Measurements from ENCODE around the gene RAB11FIP4.

Gene RAB11FIP4

GRCh38 chr17:31412511-31412910 is 21.0 kb downstream of the RAB11FIP4 start:
- no peak for DNase-seq

GRCh38 chr17:31413081-31413799 is 21.8 kb downstream of the RAB11FIP4 start:
- DNase-seq: no peak

- no peak for DNase-seq
Measured at GRCh38 chr17:31413874-31414549, 22.5 kb downstream of the RAB11FIP4 start.

- no peak for DNase-seq
Measured at GRCh38 chr17:31414550-31414918, 23.1 kb downstream of the RAB11FIP4 start.

DNA sequence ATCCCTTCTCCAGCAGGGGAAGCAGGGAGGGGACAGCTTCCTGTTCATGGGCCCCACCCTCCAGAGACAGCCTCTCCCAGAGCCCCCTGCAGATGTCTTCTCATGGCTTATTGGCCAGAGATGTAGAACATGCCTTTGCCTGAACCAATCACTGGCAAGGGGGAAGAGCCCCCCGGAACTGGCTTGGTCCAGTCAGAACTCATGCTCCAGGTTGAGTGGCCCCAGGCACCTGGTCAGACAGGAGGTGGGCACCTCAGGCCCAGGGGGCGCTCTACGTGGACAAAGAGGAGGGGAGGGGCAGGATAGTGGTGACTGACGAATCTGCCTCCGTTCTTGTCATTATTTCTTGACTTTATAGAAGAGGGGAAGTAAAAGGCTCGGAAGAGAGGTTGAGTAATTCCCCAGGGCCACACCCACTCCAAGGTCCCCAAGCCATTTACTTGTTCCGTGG is 23.6 kb downstream of the RAB11FIP4 start:
- DNase-seq: no peak

DNA sequence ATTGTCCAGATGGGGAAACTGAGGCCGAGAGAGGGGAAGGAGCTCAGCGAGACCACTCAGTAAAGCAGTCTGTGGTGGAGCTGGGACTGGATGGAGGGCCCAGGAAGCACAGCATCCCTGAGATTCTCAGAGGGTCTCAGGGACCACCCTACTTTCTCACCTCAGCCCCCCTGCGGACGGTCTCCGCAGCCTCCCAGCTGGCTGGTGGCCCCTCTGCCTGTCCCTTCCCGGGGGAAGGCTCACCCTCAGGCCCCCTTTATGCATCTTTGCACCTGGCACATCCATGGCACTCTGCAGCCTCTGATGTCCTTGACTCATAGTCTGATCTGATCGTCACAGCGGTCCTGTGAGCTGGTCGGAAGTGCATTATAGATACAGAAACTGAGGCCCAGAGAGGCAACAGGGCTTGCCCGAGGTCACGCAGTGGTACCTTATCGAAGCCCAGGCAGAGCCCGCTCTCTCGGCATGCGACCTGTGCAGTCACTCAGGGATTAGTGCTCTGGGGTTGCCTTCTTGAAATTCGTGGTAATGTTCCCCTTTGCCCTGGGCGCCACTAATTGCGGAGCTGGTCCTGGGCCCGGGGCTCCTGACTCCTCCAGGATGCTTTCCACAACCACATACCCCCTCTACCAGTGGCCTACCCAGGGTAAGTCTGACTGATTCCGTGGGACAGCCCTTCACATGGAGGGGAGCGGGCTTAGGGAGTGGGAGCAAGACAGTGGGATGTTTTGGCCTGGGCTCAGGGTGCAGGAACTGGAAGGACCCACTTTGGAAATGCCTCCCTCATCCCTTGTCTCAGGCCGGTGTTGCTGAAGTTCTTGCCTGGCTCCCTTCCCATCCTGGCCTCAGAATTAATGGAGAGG is 24.4 kb downstream of the RAB11FIP4 start:
- DNase-seq: no peak

GRCh38 chr17:31416503-31416923 is 25.0 kb downstream of the RAB11FIP4 start:
- DNase-seq: no peak

DNA sequence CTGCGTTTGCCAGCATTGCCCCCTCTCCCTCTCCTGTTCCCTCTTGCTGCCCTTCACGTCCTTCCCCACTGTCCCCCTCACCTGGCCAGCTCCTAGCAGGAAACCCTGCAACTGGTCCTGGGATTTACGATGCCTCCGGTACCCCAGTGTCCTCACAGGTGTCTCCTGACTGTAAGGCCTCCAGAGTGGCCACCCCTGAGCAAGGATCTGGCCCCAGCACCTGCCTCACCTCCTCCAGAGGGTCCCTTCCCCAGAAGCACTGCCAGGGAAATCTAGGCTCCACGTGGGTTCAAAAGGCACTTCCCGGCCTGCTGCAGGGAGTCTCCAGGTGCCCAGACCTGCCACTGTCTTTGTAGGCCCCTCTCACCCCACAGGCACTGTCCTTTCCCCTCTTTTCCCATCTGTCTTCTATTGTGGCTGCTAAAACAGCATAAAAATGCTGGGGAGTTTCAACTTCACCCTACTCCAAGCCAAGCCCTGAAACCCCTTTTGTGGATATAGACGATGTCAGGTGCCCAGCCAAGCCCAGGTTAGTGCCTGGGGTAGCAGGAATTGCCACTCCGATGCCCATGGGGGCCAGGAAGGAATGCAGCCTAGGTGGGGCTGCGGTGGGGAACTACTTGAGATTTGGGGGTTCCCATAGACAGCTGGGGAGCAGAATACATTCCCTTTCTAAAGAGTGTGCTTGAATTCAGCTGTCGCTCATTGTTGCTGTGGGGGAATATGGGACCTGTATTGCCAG is 25.7 kb downstream of the RAB11FIP4 start:
- DNase-seq: no peak

DNA sequence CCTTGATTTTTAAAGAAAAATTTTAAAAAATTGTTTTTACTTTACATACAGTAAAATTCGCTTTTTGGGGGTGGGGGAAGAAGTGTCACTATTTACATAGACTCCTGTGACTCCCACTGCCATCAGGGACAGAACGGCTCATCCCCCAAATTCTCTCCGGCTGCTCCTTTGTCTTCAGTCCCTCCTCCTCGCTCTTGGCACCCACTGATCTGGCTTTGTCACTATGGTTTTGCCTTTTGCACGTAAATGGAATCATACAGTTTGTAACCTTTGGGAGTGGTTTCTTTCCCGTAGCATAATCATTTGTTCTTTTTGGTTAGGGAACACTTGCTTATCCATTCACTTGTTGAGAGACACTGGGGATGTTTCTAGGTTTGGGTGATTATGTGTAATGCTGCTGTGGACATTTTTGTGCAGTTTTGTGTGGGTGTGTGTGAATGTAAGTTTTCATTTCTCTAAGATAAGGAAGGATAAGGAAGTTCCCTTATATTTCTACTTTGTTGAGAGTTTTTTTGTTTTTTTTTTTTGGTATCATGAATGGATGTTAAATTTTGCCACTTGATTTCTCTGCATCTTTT is 27.4 kb downstream of the RAB11FIP4 start:
- no peak for DNase-seq

DNA sequence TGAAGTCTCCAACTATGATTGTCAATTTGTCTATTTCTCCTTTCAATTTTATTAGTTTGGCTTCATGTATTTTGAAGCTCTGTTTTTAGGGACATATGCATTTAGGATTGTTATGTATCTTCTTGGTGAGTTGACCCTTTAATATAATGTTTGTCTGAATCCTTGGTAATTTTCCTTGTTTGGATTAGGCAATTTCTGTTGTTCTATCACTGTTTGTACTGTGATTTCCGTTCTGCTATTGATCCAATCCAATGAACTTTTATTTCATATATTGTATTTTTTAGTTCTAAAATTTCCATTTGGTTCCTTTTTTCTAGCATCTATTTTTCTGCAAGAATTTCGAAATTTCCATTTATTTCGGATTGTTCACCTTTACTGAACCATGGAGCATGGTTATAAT is 31.0 kb downstream of the RAB11FIP4 start:
- no peak for DNase-seq

GRCh38 chr17:31424944-31425281 is 33.4 kb downstream of the RAB11FIP4 start:
- DNase-seq: no peak

DNA sequence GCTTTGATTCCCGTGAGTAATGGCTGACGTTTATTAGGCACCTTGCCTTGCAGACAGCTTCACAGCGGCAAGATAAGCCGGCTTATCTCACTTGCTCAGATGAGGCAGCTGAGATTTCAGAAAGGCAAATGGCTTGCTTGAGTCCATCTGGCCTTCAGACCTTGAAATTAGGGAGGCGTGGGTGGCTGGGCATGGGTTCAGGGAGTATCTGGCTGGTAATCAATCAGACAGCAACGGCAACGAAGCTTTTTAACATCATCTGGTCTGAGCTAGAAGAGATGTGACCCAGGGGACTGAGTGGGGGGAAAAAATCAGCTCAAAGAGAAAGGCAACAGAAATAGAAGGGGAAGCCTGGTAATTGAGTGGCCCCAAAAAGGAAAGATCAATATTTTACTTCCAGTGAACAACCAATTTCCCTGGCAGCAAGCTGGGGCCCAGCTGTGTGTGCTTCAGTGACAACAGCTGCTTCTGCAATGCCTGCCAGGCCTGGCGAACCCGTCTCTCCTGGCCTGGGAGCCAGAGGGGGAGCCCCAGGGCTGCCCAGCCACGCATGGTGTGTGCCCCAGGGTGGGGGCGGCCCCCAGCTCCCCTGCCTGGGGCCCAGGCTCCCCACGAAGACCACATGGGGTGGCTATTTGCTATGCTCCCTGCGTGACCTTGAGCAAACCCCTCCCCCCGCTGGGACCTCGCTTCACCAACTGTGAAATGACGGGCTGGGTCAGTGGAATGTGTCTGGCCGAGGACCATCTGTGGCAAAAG is 34.0 kb downstream of the RAB11FIP4 start:
- DNase-seq: no peak

GRCh38 chr17:31427684-31428083 is 36.2 kb downstream of the RAB11FIP4 start:
- no peak for DNase-seq

GRCh38 chr17:31428111-31428510 is 36.6 kb downstream of the RAB11FIP4 start:
- no peak for DNase-seq

DNA sequence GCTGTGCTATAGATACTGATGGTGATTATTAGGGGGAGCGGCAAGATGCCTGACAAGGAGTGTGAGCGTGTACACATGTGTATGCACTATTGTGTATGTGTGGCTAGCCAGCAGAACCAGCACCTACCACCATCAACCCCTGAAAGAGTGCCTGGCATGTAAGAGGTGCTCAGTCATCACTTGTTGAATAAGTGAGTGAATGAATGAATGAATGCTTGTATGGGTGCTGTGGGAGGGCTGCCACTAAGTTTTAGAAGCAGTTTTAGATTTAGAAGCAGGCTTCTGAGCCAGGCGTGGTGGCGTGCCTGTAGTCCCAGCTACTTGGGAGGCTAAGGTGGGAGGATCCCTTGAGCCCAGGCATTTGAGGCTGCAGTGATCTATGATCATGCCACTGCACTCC is 37.0 kb downstream of the RAB11FIP4 start:
- DNase-seq: no peak

- DNase-seq: no peak
Measured at GRCh38 chr17:31431098-31431851, 39.8 kb downstream of the RAB11FIP4 start.

DNA sequence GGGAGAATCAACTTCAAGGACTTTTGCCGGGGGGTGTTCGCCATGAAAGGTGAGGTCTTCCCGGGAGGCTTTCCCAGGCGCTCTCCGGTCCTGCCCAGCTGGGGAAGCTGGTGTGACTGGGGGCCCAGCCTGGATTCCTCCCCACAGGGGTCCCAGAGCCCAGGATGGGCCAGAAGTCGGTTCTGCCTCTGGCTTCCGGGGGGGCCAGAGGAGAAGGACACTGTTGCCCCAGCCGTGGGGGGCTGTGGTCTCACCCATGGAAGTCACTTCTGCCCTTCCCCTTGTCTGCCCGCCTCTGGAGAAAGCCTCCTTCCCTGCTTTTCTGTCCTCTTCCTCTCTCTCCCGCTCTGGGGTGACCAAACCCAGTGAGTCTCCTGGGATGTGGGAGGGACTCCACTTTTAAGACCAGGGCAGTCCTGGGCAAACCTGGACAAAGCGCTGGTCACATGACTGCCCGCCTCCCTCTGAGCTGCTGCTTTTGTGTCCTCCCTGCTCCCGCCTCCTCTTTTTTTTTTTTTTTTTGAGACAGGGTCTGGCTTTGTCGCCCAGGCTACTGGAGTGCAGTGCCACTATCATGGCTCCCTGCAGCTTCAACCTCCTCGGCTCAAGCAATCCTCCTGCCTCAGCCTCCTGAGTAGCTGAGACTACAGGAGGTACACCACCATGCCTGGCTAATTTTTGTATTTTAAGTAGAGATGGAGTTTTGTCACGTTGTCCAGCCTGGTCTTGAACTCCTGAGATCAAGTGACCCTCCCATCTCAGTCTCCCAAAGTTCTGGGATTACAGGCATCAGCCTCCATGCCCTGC is 40.6 kb downstream of the RAB11FIP4 start:
- no peak for DNase-seq

DNA sequence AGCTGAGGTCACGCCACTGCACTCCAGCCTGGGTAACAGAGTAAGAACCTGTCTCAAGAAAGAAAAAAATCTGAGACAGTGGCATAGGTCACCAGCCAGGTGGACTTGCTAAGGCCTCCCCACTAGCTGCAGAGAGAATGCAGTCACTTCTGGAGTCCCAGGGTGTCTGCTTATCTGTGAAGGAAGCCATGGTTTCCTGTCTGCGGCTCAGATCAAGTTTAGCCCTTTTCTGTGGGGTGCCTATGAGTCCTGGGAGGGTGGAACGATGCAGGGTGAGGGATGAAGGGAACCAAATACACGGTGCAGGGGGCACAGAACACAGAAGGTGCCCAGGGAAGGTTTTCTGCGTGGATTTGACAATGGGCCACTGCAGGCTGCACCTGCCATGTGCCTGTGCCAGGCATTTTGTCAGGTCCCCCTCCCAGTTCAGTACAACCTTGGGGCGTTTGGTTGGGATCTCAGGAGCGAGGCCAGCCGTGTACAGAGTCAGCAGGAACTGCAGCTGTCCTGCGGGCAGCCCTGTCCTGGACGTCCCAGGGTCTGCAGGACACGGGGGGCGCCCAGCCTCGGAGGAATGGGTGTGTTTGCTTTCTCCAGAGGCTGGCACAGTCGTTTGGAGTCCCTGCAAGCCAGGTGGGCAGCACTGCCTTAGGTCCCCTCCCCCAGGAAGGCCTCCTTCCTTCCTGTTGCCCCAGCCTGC is 41.8 kb downstream of the RAB11FIP4 start:
- DNase-seq: peak; percentile 34

Measured in activated T-cell treated with anti-CD3 and anti-CD28 coated beads, Interleukin-2, amount 50 U/mL, for 1 hour (primary cell).